Measurements from ENCODE around the gene TBC1D25.

The TBC1D25 gene

GRCh38 chrX:48606091-48606490, 66.6 kb downstream of the TBC1D25 start:
- no peak overlapping the region for H3K4me3 ChIP-seq (ENCODE audit: low read depth, low read length, poor library complexity, severe bottlenecking)
- TF ChIP-seq, protein P1, sequence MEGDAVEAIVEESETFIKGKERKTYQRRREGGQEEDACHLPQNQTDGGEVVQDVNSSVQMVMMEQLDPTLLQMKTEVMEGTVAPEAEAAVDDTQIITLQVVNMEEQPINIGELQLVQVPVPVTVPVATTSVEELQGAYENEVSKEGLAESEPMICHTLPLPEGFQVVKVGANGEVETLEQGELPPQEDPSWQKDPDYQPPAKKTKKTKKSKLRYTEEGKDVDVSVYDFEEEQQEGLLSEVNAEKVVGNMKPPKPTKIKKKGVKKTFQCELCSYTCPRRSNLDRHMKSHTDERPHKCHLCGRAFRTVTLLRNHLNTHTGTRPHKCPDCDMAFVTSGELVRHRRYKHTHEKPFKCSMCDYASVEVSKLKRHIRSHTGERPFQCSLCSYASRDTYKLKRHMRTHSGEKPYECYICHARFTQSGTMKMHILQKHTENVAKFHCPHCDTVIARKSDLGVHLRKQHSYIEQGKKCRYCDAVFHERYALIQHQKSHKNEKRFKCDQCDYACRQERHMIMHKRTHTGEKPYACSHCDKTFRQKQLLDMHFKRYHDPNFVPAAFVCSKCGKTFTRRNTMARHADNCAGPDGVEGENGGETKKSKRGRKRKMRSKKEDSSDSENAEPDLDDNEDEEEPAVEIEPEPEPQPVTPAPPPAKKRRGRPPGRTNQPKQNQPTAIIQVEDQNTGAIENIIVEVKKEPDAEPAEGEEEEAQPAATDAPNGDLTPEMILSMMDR (IDR thresholded peaks at IDR 0.05; ENCODE audit: low read length), result no peak
- no peak for TF ChIP-seq EZH2 (IDR thresholded peaks at IDR 0.05; ENCODE audit: borderline replicate concordance, low read length)
- no peaks in the 10 kb centered on the region for H3K79me2 ChIP-seq (ENCODE audit: insufficient read depth, low read length)
- no peak overlapping the region for H3K9ac ChIP-seq (ENCODE audit: low read length)
- no peaks in the 10 kb centered on the region for H3K4me1 ChIP-seq (ENCODE audit: insufficient read depth, low read length, severe bottlenecking)
- no peaks in the 10 kb centered on the region for H4K20me1 ChIP-seq (ENCODE audit: insufficient read depth, low read length)
- no peak overlapping the region for H3K4me2 ChIP-seq (ENCODE audit: low read length)
- no peak overlapping the region for H3K27ac ChIP-seq (ENCODE audit: low read depth, low read length, poor library complexity, severe bottlenecking)
- H3K9me2 ChIP-seq (ENCODE audit: low read depth, low read length), result no peaks in the 10 kb centered on the region
- no peaks in the 10 kb centered on the region for H3K36me3 ChIP-seq (ENCODE audit: insufficient read depth, low read length)
- H2AFZ ChIP-seq (ENCODE audit: low read length), result no peak overlapping the region
- no peaks in the 10 kb centered on the region for H3K9me3 ChIP-seq (ENCODE audit: low read length)
- H3F3A ChIP-seq (ENCODE audit: insufficient read depth, low read length), result no peaks in the 10 kb centered on the region
- H3K27me3 ChIP-seq (ENCODE audit: insufficient read depth, low read length), result no peaks in the 10 kb centered on the region

GRCh38 chrX:48611703-48612102, 72.2 kb downstream of the TBC1D25 start:
- Histone ChIP-seq H3K27ac (ENCODE audit: low read depth, low read length, poor library complexity, severe bottlenecking) (no peak overlapping the region), H3K4me3 (ENCODE audit: low read depth, low read length, poor library complexity, severe bottlenecking) (no peak overlapping the region), H3K27me3 (ENCODE audit: insufficient read depth, low read length) (no peaks in the 10 kb centered on the region), H4K20me1 (ENCODE audit: insufficient read depth, low read length) (no peaks in the 10 kb centered on the region), H3K4me2 (ENCODE audit: low read length) (no peak overlapping the region), H3K9me3 (ENCODE audit: low read length) (no peaks in the 10 kb centered on the region), H3K9ac (ENCODE audit: low read length) (no peak overlapping the region), H3K36me3 (ENCODE audit: insufficient read depth, low read length) (no peaks in the 10 kb centered on the region), H3F3A (ENCODE audit: insufficient read depth, low read length) (no peaks in the 10 kb centered on the region), H3K79me2 (ENCODE audit: insufficient read depth, low read length) (no peaks in the 10 kb centered on the region), H3K4me1 (ENCODE audit: insufficient read depth, low read length, severe bottlenecking) (no peaks in the 10 kb centered on the region), H3K9me2 (ENCODE audit: low read depth, low read length) (no peaks in the 10 kb centered on the region), H2AFZ (ENCODE audit: low read length) (no peak overlapping the region)
- TF ChIP-seq EZH2 (IDR thresholded peaks at IDR 0.05; ENCODE audit: borderline replicate concordance, low read length), result no peak
- TF ChIP-seq, protein P1 (IDR thresholded peaks at IDR 0.05; ENCODE audit: low read length), result no peak
